IPS DF 6.9 (cell line): ENCODE results near the gene BRF1.
A peak's percentile ranks its signal among the peaks of the same experiment; 100 is the strongest.

ENCODE experiments used
- DNase-seq: peaks from one replicate; pipeline ENCODE4 v3.0.0-alpha.2; 2013; ENCODE audit warnings: low read depth, low spot score
- H3K27ac ChIP-seq: one replicate; pipeline ENCODE4 v1.5.1; 2013; ENCODE audit warnings: low read length, control low read depth
- H3K27me3 ChIP-seq: 2 replicates; pipeline ENCODE4 v1.6.1; 2013; ENCODE audit warnings: mild to moderate bottlenecking, low read length; ENCODE audit not compliant: control insufficient read depth, insufficient read depth
- H3K36me3 ChIP-seq: 2 replicates; pipeline ENCODE4 v1.6.1; 2013; ENCODE audit warnings: low read length; ENCODE audit not compliant: control insufficient read depth, insufficient read depth
- H3K4me1 ChIP-seq: 2 replicates; pipeline ENCODE4 v1.6.1; 2013; ENCODE audit warnings: low read length; ENCODE audit not compliant: control insufficient read depth, insufficient read depth
- H3K4me3 ChIP-seq: 2 replicates; pipeline ENCODE4 v1.5.1; 2013; ENCODE audit warnings: mild to moderate bottlenecking, low read length
- H3K9me3 ChIP-seq: 2 replicates; pipeline ENCODE4 v1.6.1; 2013; ENCODE audit warnings: low read length, inconsistent platforms; ENCODE audit not compliant: control insufficient read depth, insufficient read depth
- WGBS: extraction: QIAGEN DNeasy Blood & Tissue Kit; methylation state at CpG from one replicate; pipeline ENCODE4 v1.1.7; 2013; ENCODE audit warnings: mixed read lengths, missing lambda C conversion rate; ENCODE audit not compliant: insufficient read length, insufficient coverage; 5-methylcytosine and 5-hydroxymethylcytosine counted together

BRF1 gene

DNA sequence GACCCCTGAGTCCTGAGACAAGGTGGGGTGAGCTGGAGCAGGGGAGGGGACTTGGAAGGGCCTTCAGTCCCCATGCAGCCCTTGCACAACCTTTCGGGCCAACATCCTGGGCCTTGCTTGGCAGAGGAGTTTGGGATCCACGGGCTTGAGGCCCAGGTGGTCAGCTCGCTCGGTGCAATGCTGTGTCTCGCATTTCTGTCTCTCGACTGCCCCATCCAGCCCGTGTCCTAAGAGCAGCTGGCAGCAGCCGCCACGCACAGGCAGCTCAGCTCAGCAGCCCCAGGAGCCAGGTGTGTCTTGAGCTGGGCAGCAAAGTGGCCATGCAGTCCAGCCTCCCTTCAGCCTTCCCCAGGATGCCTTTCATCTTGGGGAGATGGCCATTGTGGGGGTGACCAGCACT, 24.5 kb upstream of the BRF1 start:
- no peak for DNase-seq
- Histone ChIP-seq H3K36me3 (no peaks in the 10 kb centered on the region), H3K27me3 (no peaks in the 10 kb centered on the region), H3K4me1 (peaks cover 31% of the 10 kb centered on the region), H3K9me3 (no peaks in the 10 kb centered on the region), H3K4me3 (no peak overlapping the region), H3K27ac (no peak overlapping the region)
- WGBS, result no CpG with 5 or more reads among the region's 9 CpGs

DNA sequence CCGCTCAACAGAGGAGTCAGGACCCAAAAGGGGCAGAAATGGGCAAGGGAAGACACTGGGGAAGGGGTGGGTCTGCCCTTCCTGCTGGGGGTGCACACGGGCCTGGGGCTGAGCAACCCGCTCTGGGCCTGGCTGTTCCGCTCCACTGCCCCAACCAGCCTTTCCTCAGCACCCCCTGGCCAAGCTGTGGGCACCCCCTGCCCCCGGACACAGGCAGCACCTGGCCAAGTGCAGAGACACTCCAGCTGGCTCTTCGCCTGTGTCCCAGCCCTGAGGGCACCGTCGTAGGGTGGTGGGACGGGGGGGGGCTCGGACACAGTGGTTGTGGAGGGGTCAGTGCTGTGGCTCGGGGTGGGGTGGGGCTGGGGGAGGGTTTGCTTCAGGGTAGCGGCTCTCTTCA, 24.1 kb upstream of the BRF1 start:
- DNase-seq, result no peak
- Histone ChIP-seq H3K9me3 (no peaks in the 10 kb centered on the region), H3K4me1 (peaks cover 31% of the 10 kb centered on the region), H3K36me3 (no peaks in the 10 kb centered on the region), H3K4me3 (no peak overlapping the region), H3K27me3 (no peaks in the 10 kb centered on the region), H3K27ac (no peak overlapping the region)
- no CpG with 5 or more reads among the region's 12 CpGs for WGBS

GRCh38 chr14:105324080-105324778, 23.4 kb upstream of the BRF1 start:
- Histone ChIP-seq H3K27ac (no peak overlapping the region), H3K27me3 (no peaks in the 10 kb centered on the region), H3K36me3 (no peaks in the 10 kb centered on the region), H3K9me3 (no peaks in the 10 kb centered on the region), H3K4me1 (peaks cover 31% of the 10 kb centered on the region), H3K4me3 (no peak overlapping the region)
- no peak for DNase-seq
- no CpG with 5 or more reads among the region's 30 CpGs for WGBS

- no peaks in the 10 kb centered on the region for H3K27me3 ChIP-seq
- no peak for DNase-seq
- H3K4me1 ChIP-seq, result peaks cover 31% of the 10 kb centered on the region
- H3K27ac ChIP-seq, result no peak overlapping the region
- no CpG with 5 or more reads among the region's 13 CpGs for whole genome bisulfite sequencing
- no peak overlapping the region for H3K4me3 ChIP-seq
- H3K9me3 ChIP-seq, result no peaks in the 10 kb centered on the region
- H3K36me3 ChIP-seq, result no peaks in the 10 kb centered on the region
Measured at GRCh38 chr14:105323663-105324062, 22.9 kb upstream of the BRF1 start.

DNA sequence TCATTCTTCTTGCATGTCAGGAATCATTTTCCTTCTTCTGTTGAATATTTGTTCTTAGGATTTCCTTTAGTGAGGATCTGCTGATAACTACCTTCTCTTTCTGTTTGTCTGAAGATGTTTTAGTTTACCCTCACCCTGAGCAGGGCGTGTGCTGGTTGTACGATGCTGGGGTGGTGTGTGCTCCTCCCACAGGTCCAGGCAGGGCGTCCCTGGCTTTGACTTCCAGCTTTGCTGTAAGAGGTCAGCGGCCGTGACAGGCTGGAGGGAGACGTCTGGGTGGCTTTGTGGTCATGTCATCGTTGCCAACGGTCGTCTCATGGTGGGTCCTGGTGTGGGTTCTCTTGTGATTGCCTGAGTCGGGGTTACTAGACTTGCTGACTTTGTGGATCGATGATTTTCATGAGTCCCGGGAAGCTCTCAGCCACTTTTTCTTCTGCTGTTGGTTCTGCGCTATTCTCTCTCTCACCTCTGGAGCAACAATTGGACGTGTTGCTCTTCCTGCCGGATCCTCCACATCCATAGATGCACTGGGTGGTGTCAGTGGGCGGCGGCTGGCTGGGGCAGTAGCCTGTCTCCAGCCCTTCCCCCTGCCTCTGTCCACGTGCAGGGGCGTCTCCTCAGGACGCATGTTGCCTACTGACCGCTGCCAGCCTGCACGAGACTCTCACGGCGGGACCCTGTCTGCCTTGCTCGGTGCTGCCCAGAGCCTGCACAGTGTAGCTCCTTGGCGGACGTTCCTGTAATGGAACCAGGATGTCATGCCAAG, 22.2 kb upstream of the BRF1 start:
- no CpG with 5 or more reads among the region's 27 CpGs for WGBS
- H3K27me3 ChIP-seq, result no peaks in the 10 kb centered on the region
- H3K4me3 ChIP-seq, result no peak overlapping the region
- H3K36me3 ChIP-seq, result no peaks in the 10 kb centered on the region
- H3K27ac ChIP-seq, result no peak overlapping the region
- peaks cover 28% of the 10 kb centered on the region for H3K4me1 ChIP-seq
- no peaks in the 10 kb centered on the region for H3K9me3 ChIP-seq
- DNase-seq, result no peak

DNA sequence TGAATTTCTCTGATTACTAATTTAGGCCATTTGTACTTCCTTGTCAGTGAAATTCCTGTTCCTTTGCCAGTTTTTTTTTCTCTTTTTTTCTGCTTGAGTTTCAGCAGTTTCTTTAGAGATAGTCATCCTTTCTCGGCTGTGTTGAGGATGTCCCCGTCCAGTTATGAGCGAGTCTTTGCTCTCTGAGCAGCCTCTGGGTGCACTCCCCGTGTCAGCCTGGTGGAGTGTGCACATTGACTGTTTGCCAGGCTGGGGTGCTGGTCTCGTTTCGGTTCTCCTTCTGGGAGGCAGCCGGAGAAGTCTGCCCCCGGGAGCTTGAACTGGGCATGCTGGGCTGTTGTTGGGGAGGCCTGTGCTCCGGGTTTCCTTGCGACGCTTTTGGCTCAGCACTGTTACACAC, 16.7 kb upstream of the BRF1 start:
- Histone ChIP-seq H3K27ac (no peak overlapping the region), H3K9me3 (no peaks in the 10 kb centered on the region), H3K27me3 (peaks cover 1% of the 10 kb centered on the region; the same call in 1 of the 2 replicates), H3K4me1 (peaks cover 3% of the 10 kb centered on the region), H3K36me3 (no peaks in the 10 kb centered on the region; the same call in 1 of the 2 replicates), H3K4me3 (no peak overlapping the region)
- no peak for DNase-seq
- WGBS, result no CpG with 5 or more reads among the region's 11 CpGs

DNA sequence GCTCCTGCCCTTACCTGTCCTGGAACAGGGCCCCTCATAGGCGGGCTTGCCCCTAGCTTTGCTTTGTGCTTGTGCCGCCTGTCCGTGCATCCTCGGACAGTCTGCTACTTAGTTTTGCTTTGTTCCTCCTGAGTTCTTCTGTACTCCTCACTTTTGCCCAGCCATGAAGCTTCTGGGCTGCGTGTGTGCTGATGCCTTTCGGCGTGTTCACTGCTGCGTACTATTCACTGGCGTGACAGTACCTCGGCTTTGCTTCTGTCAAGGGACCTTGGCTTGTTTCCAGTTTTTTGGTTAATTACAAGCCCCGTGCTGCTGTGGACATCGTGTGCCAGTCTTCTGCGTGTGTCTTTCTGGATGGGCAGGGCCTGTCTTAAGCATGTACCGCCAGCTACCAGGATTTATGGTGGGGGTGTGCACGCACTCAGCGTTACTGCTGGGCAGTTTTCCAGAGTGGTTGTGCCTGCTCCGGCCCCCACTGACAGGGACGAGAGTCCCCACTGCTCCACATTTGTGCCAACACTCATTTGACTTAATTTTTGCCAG, 16.2 kb upstream of the BRF1 start:
- no peak overlapping the region for H3K27ac ChIP-seq
- peaks cover 3% of the 10 kb centered on the region for H3K4me1 ChIP-seq
- H3K27me3 ChIP-seq, result peaks cover 1% of the 10 kb centered on the region; the same call in 1 of the 2 replicates
- H3K9me3 ChIP-seq, result no peaks in the 10 kb centered on the region
- no CpG with 5 or more reads among the region's 18 CpGs for WGBS
- no peak overlapping the region for H3K4me3 ChIP-seq
- H3K36me3 ChIP-seq, result no peaks in the 10 kb centered on the region; the same call in 1 of the 2 replicates
- no peak for DNase-seq

- H3K27me3 ChIP-seq, result peaks cover 1% of the 10 kb centered on the region; the same call in 1 of the 2 replicates
- no peaks in the 10 kb centered on the region; the same call in 1 of the 2 replicates for H3K36me3 ChIP-seq
- DNase-seq, result no peak
- H3K9me3 ChIP-seq, result no peaks in the 10 kb centered on the region
- WGBS, result 100% methylated on average over 2 of the region's 10 CpGs
- no peak overlapping the region for H3K27ac ChIP-seq
- H3K4me3 ChIP-seq, result no peak overlapping the region
- peaks cover 6% of the 10 kb centered on the region for H3K4me1 ChIP-seq
Measured at GRCh38 chr14:105316577-105316941, 15.8 kb upstream of the BRF1 start.

GRCh38 chr14:105315941-105316576, 15.3 kb upstream of the BRF1 start:
- H3K36me3 ChIP-seq, result no peaks in the 10 kb centered on the region; the same call in 1 of the 2 replicates
- H3K27me3 ChIP-seq, result peaks cover 1% of the 10 kb centered on the region; the same call in 1 of the 2 replicates
- no peak overlapping the region; the same call in 1 of the 2 replicates for H3K4me3 ChIP-seq
- no CpG with 5 or more reads among the region's 15 CpGs for WGBS
- no peaks in the 10 kb centered on the region for H3K9me3 ChIP-seq
- no peak overlapping the region for H3K27ac ChIP-seq
- H3K4me1 ChIP-seq, result peaks cover 6% of the 10 kb centered on the region
- DNase-seq, result no peak

DNA sequence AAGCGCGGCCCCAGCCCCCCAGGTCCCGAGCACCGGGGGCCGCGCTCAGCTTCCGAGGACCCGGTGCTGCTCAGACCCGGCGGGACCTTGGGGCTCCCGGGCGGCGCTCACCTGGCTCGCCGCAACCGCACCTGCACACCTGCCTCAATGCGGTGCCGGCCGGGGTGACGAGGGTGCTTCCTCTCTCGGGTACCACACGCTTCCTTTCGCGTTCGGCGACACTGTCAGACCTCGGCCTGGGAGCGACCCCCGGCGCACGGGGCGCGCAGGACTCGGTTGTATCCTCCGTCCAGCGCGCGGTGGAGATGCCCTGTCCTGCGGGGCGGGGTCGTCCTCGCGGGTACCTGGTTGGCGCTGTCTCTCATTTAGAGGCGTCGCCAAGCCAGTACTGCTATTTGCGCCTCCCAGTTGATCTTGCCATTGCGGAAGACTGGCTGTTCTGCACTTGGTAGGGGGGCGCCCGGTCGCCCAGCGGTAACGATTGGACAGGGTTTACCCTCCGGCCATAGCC, 14.5 kb upstream of the BRF1 start:
- H3K4me3 ChIP-seq, result peak overlapping the region; percentile 93; the same call in 1 of the 2 replicates
- H3K27me3 ChIP-seq, result peaks cover 1% of the 10 kb centered on the region; the same call in 1 of the 2 replicates
- H3K27ac ChIP-seq, result no peak overlapping the region
- H3K36me3 ChIP-seq, result no peaks in the 10 kb centered on the region; the same call in 1 of the 2 replicates
- H3K4me1 ChIP-seq, result peaks cover 6% of the 10 kb centered on the region
- WGBS, result no CpG with 5 or more reads among the region's 54 CpGs
- no peak for DNase-seq
- no peaks in the 10 kb centered on the region for H3K9me3 ChIP-seq
